GM12878 (cell line): Measurements from ENCODE around the gene CDH7. TPM values are rescaled to one million over a fixed set of nuclear protein-coding genes. Genes with fewer than 3 reads are reported as not detected.

Experiments
- ATAC-seq: fragments of 200-7000 bp; cut with Tn5 transposase; 3 replicates; pipeline ENCODE4 v1.9.1; 2020; ENCODE audit warnings: mild to moderate bottlenecking, moderate library complexity
- BruUV-seq: library from RNA; stranded (reverse); fragments of 400-500 nt; replicated peaks from 2 replicates; lab custom pipeline; 2021; lab: Mats Ljungman, UMichigan
- CTCF ChIA-PET: fragments of 300-600 bp; sonication (Branson Sonifier 250); formaldehyde crosslinking; extraction: SDS; loops from one replicate; lab custom pipeline; 2021; ENCODE audit warnings: inconsistent platforms; lab: Yijun Ruan, JAX
- POLR2A ChIA-PET: fragments of 350-600 bp; formaldehyde crosslinking; extraction: SDS; loops from one replicate; lab custom pipeline; 2021; ENCODE audit warnings: inconsistent platforms; lab: Charles Lee
- RAD21 ChIA-PET: fragments of 300-600 bp; sonication (Branson Sonifier 250); formaldehyde crosslinking; loops from one replicate; lab custom pipeline; 2023; ENCODE audit warnings: antibody characterized with exemption; ENCODE audit not compliant: unreplicated experiment; lab: Charles Lee
- SMC1A ChIA-PET: fragments of 300-600 bp; sonication (Branson Sonifier 250); formaldehyde crosslinking; loops from one replicate; lab custom pipeline; 2023; ENCODE audit not compliant: unreplicated experiment, uncharacterized antibody; lab: Charles Lee
- DNase-seq: peaks from one replicate; pipeline ENCODE4 v3.0.0-alpha.2; 2011; ENCODE audit warnings: low read depth, low spot score
- FAIRE-seq: peaks from 3 replicates; lab custom pipeline; 2011; peaks lifted over from hg19 to GRCh38; lab: Jason Lieb, UNC
- H2AFZ ChIP-seq: 2 replicates; pipeline ENCODE4 v1.6.0; 2011; ENCODE audit warnings: low read depth, low read length, control low read depth; ENCODE audit not compliant: control insufficient read depth
- H3K27ac ChIP-seq: 2 replicates; pipeline ENCODE4 v1.5.1; 2011; ENCODE audit warnings: control low read depth; ENCODE audit not compliant: control insufficient read depth, insufficient read depth
- H3K27me3 ChIP-seq, 2 experiments: replicated peaks in 1 of 2; 2 replicates each; pipeline versions ENCODE4 v1.6.0 to v1.6.1; 2011; ENCODE audit warnings: low read length in 1 of 2; ENCODE audit not compliant: control insufficient read depth in 2 of 2, insufficient read depth in 2 of 2
- H3K36me3 ChIP-seq, 2 experiments: 2 replicates each; pipeline ENCODE4 v1.5.1; 2011; ENCODE audit warnings: low read length in 1 of 2; ENCODE audit not compliant: control insufficient read depth in 2 of 2, insufficient read depth in 2 of 2
- H3K4me1 ChIP-seq: 2 replicates; pipeline ENCODE4 v1.6.1; 2011; ENCODE audit warnings: mild to moderate bottlenecking, low read length, moderate library complexity, mixed read lengths; ENCODE audit not compliant: control insufficient read depth, insufficient read depth
- H3K4me2 ChIP-seq: 2 replicates; pipeline ENCODE4 v1.6.0; 2011; ENCODE audit warnings: control low read depth; ENCODE audit not compliant: control insufficient read depth, insufficient read depth
- H3K4me3 ChIP-seq: fragments of 200-600 bp; sonication (generic); 2 replicates; pipeline ENCODE4 v1.5.1; 2016
- H3K79me2 ChIP-seq: 2 replicates; pipeline ENCODE4 v1.6.0; 2011; ENCODE audit warnings: low read length; ENCODE audit not compliant: control insufficient read depth, insufficient read depth
- H3K9ac ChIP-seq: 2 replicates; pipeline ENCODE4 v1.8.0; 2011; ENCODE audit warnings: low read length, control low read depth, mixed read lengths; ENCODE audit not compliant: control insufficient read depth, insufficient read depth
- H3K9me3 ChIP-seq: replicated peaks from 3 replicates; pipeline ENCODE4 v1.5.1; 2011; ENCODE audit warnings: mild to moderate bottlenecking, low read length; ENCODE audit not compliant: control insufficient read depth, insufficient read depth
- H4K20me1 ChIP-seq: 2 replicates; pipeline ENCODE4 v1.6.0; 2011; ENCODE audit not compliant: control insufficient read depth, insufficient read depth
- CEBPB ChIP-seq, 2 experiments: fragments of 150-350 bp in 1 of 2; IDR thresholded peaks; 2 replicates each; pipeline ENCODE4 v1.6.1; 2012 to 2014; ENCODE audit warnings: low read depth in 2 of 2, low read length in 2 of 2, borderline replicate concordance in 1 of 2, inconsistent platforms in 1 of 2
- CUX1 ChIP-seq: IDR thresholded peaks from 2 replicates; pipeline ENCODE4 v1.6.1; 2012; ENCODE audit warnings: improper control_type of control experiment, low read depth, low read length; ENCODE audit not compliant: insufficient replicate concordance
- E2F4 ChIP-seq: IDR thresholded peaks from 2 replicates; pipeline ENCODE4 v1.6.1; 2012; ENCODE audit warnings: low read depth, low read length, improper control_type of control experiment
- HDAC2 ChIP-seq: fragments of 200-600 bp; sonication (generic); IDR thresholded peaks from 2 replicates; pipeline ENCODE4 v1.6.1; 2017
- MAX ChIP-seq: IDR thresholded peaks from 2 replicates; pipeline ENCODE4 v1.6.1; 2012; ENCODE audit warnings: low read depth, low read length, improper control_type of control experiment
- NKRF ChIP-seq: fragments of 450-650 bp; conservative IDR thresholded peaks from 2 replicates; pipeline ENCODE4 v1.6.1; 2017; ENCODE audit warnings: mild to moderate bottlenecking, moderate library complexity
- PKNOX1 ChIP-seq: fragments of 450-650 bp; IDR thresholded peaks from 2 replicates; pipeline ENCODE4 v1.6.1; 2016; ENCODE audit warnings: mild to moderate bottlenecking
- PML ChIP-seq: IDR thresholded peaks from 2 replicates; pipeline ENCODE4 v1.6.1; 2012; ENCODE audit warnings: low read length, inconsistent platforms
- WGBS: methylation state at CpG from one replicate; pipeline ENCODE4 v1.1.6; 2016; ENCODE audit warnings: low lambda C conversion rate; ENCODE audit not compliant: insufficient replicate concordance, insufficient coverage; ENCODE audit errors: missing lambda C conversion rate; 5-methylcytosine and 5-hydroxymethylcytosine counted together
- in situ Hi-C: fragments of 300-500 bp; cut with MboI; formaldehyde crosslinking; loops from 9 replicates; pipeline ENCODE4 v1.14.3; 2018; ENCODE audit warnings: mixed read lengths
- intact Hi-C: fragments of 100-400 bp; cut with micrococcal nuclease; formaldehyde crosslinking; loops from one replicate; pipeline ENCODE4 v1.14.2; 2022; ENCODE audit not compliant: unreplicated experiment
- polyA plus RNA-seq, 11 experiments: library from polyadenylated mRNA; depleted of rRNA in 4 of 11; unstranded in 6 of 11; stranded (reverse) in 5 of 11; fragments of >200 nt; fragmentation: Nextera tagmentation in 4 of 11; fragmentation: Illumina TruSeq in 1 of 11; extraction: Ambion mirVana in 4 of 11; extraction: Trizol in 1 of 11; gene quantifications; 1 replicate in 1 of 11; 2 replicates in 10 of 11; pipeline versions ENCODE4 v1.2.1 to v1.2.3, GENCODE V29; 2011 to 2016; ENCODE audit warnings: inconsistent platforms in 2 of 11, missing spikeins in 2 of 11, low read depth in 1 of 11
- total RNA-seq, 4 experiments: library from RNA; depleted of rRNA in 3 of 4; stranded (reverse); fragments of >200 nt in 3 of 4; fragmentation: Illumina TruSeq in 1 of 4; extraction: Trizol in 1 of 4; gene quantifications; 2 replicates each; pipeline versions ENCODE4 v1.2.1 to v1.2.3, GENCODE V29; 2013 to 2021
- TF ChIP-seq, protein P1 (sequence below): fragments of 450-650 bp; formaldehyde crosslinking; IDR thresholded peaks from 2 replicates; pipeline ENCODE4 v1.4.0; 2022; ENCODE audit warnings: mild to moderate bottlenecking, moderate library complexity

CDH7 gene
- total and polyA plus RNA-seq, 10 of the 15 experiments (the other 5 are each of a cell fraction or from before 2014, with no cell fraction given) = 0.03 TPM; not detected in 9

DNA sequence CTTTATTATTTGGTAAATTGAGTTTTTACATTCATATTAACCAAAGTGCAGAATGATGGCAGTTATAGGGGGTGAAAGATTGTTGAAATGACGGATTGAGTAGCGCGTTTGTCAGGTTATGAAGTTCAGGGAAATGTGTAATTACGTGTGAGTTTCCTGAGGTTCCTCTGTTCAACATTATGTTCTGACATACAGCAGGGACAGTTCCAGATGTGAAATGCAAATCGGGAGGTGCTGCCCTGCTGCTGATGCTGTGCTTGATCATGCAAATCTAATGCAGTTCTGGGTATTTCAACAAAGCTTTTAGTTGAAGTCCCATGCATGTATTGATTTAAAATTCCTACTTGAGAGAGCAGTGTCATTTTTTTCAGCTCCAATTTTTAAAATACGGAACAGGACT is 57.9 kb downstream of the CDH7 start (continued):
- TF ChIP-seq MAX (no peak), NKRF (no peak)

DNA sequence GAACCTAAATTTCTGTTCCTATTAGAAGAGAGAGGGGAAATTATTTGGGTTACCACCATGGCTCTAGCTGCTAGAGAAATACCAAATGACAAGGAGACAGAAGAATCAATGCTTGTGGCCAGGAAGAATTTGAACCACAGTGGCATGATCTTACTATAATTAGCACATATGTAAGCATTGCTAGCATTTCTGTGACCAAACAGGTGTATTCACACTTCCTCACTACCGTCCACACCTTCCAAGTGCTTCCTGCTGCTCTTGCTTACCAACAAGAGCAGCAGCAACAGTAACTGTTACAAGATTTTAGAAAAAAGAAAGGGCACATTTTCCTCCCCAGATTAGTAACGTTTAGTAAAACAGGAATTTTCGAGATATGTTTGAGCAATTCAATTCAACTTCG is 60.5 kb downstream of the CDH7 start:
- no peaks in the 10 kb centered on the region for H3K27me3 ChIP-seq
- ChIA-PET POLR2A (no interaction called here), RAD21 (no interaction called here), SMC1A (no interaction called here), CTCF (no interaction called here)
- no TSS peak for BruUV-seq
- 1% methylated on average over 4 of the region's 4 CpGs for WGBS
- intact Hi-C loops = no loop called here
- H3K27ac ChIP-seq = no peak overlapping the region
- FAIRE-seq (no peak), ATAC-seq (no peak), DNase-seq (no peak)
- no peak overlapping the region for H2AFZ ChIP-seq
- no peaks in the 10 kb centered on the region for H3K79me2 ChIP-seq
- no peak overlapping the region for H3K9ac ChIP-seq
- no peaks in the 10 kb centered on the region for H3K9me3 ChIP-seq
- no peak overlapping the region for H3K4me2 ChIP-seq
- no peak overlapping the region for H3K4me3 ChIP-seq
- H3K36me3 ChIP-seq = no peaks in the 10 kb centered on the region
- no peaks in the 10 kb centered on the region for H4K20me1 ChIP-seq
- no peaks in the 10 kb centered on the region for H3K4me1 ChIP-seq
- in situ Hi-C loops = no loop called here
- no peak for TF ChIP-seq PKNOX1
- no peak for TF ChIP-seq PML
- TF ChIP-seq HDAC2 = no peak
- TF ChIP-seq, protein P1, sequence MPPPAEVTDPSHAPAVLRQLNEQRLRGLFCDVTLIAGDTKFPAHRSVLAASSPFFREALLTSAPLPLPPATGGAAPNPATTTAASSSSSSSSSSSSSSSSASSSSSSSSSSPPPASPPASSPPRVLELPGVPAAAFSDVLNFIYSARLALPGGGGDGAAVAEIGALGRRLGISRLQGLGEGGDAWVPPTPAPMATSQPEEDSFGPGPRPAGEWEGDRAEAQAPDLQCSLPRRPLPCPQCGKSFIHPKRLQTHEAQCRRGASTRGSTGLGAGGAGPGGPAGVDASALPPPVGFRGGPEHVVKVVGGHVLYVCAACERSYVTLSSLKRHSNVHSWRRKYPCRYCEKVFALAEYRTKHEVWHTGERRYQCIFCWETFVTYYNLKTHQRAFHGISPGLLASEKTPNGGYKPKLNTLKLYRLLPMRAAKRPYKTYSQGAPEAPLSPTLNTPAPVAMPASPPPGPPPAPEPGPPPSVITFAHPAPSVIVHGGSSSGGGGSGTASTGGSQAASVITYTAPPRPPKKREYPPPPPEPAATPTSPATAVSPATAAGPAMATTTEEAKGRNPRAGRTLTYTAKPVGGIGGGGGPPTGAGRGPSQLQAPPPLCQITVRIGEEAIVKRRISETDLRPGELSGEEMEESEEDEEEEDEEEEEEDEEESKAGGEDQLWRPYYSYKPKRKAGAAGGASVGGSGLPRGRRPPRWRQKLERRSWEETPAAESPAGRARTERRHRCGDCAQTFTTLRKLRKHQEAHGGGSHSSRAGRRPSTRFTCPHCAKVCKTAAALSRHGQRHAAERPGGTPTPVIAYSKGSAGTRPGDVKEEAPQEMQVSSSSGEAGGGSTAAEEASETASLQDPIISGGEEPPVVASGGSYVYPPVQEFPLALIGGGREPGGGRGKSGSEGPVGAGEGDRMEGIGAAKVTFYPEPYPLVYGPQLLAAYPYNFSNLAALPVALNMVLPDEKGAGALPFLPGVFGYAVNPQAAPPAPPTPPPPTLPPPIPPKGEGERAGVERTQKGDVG (CRISPR knock-in tag) = no peak
- no peak for TF ChIP-seq E2F4
- no peak for TF ChIP-seq CUX1
- no peak for TF ChIP-seq CEBPB (IDR thresholded peaks at IDR 0.05; ENCODE audit: borderline replicate concordance in 1 of 2, low read depth in 2 of 2, low read length in 2 of 2)
